NCI-H2227 (cell line): ENCODE results near the gene TOPORS.
"Not testable (repeated sequence)": the region's sequence is repeated elsewhere in the genome, so short reads cannot be mapped to it uniquely, and the experiment has no call there.

Experiments
- DNase-seq: peaks from one replicate; lab custom pipeline; 2025; ENCODE audit not compliant: unreplicated experiment; lab: John Stamatoyannopoulos, UW

TOPORS gene

GRCh38 chr9:32552172-32552872 lies at the start of gene TOPORS, which contains the start of gene SMIM27:
TOPORS (minus strand) TSS chr9:32552586; CDS start chr9:32552436, 150 bp downstream.
SMIM27 (plus strand) TSS chr9:32552327; CDS start chr9:32552435, 108 bp downstream.
- DNase-seq, result peak; percentile 91

GRCh38 chr9:32599021-32599420 lies 46.6 kb upstream of the TOPORS start:
- not testable (repeated sequence) for DNase-seq

GRCh38 chr9:32596936-32597335 lies 44.5 kb upstream of the TOPORS start:
- no peak for DNase-seq

- DNase-seq, result no peak
Observed at GRCh38 chr9:32596096-32596865, 43.9 kb upstream of the TOPORS start.

- DNase-seq, result no peak
Observed at GRCh38 chr9:32590898-32591297, 38.5 kb upstream of the TOPORS start.

- DNase-seq, result no peak
Observed at GRCh38 chr9:32590476-32590875, 38.1 kb upstream of the TOPORS start.

GRCh38 chr9:32589083-32589723 lies 36.8 kb upstream of the TOPORS start:
- DNase-seq, result peak; percentile 4

- DNase-seq, result no peak
Observed at GRCh38 chr9:32587901-32588300, 35.5 kb upstream of the TOPORS start.

GRCh38 chr9:32584784-32585183 lies 32.4 kb upstream of the TOPORS start:
- no peak for DNase-seq

GRCh38 chr9:32581512-32582143 lies 29.2 kb upstream of the TOPORS start:
- peak; percentile 33 for DNase-seq

GRCh38 chr9:32580631-32581300 lies 28.4 kb upstream of the TOPORS start:
- no peak for DNase-seq

GRCh38 chr9:32579706-32580331 lies 27.4 kb upstream of the TOPORS start:
- DNase-seq, result peak; percentile 50

GRCh38 chr9:32578976-32579375 lies 26.6 kb upstream of the TOPORS start:
- no peak for DNase-seq

GRCh38 chr9:32577316-32577715 lies 24.9 kb upstream of the TOPORS start:
- no peak for DNase-seq

GRCh38 chr9:32574858-32575257 lies 22.5 kb upstream of the TOPORS start:
- no peak for DNase-seq

GRCh38 chr9:32573821-32574220 lies 21.4 kb upstream of the TOPORS start:
- no peak for DNase-seq

- peak; percentile 93 for DNase-seq
Observed at GRCh38 chr9:32572900-32573523, 20.6 kb upstream of the TOPORS start, which contains the start of gene NDUFB6. NDUFB6 (minus strand) TSS chr9:32573159; CDS start chr9:32573060, 99 bp downstream.

GRCh38 chr9:32571969-32572899 lies 19.8 kb upstream of the TOPORS start:
- DNase-seq, result peak; percentile 64

GRCh38 chr9:32570262-32570661 lies 17.9 kb upstream of the TOPORS start:
- no peak for DNase-seq
